Measurements from ENCODE around the gene HSPA13.
"Not testable (repeated sequence)": the region's sequence is repeated elsewhere in the genome, so short reads cannot be mapped to it uniquely, and the experiment has no call there.

HSPA13 gene, protein sequence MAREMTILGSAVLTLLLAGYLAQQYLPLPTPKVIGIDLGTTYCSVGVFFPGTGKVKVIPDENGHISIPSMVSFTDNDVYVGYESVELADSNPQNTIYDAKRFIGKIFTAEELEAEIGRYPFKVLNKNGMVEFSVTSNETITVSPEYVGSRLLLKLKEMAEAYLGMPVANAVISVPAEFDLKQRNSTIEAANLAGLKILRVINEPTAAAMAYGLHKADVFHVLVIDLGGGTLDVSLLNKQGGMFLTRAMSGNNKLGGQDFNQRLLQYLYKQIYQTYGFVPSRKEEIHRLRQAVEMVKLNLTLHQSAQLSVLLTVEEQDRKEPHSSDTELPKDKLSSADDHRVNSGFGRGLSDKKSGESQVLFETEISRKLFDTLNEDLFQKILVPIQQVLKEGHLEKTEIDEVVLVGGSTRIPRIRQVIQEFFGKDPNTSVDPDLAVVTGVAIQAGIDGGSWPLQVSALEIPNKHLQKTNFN

DNA sequence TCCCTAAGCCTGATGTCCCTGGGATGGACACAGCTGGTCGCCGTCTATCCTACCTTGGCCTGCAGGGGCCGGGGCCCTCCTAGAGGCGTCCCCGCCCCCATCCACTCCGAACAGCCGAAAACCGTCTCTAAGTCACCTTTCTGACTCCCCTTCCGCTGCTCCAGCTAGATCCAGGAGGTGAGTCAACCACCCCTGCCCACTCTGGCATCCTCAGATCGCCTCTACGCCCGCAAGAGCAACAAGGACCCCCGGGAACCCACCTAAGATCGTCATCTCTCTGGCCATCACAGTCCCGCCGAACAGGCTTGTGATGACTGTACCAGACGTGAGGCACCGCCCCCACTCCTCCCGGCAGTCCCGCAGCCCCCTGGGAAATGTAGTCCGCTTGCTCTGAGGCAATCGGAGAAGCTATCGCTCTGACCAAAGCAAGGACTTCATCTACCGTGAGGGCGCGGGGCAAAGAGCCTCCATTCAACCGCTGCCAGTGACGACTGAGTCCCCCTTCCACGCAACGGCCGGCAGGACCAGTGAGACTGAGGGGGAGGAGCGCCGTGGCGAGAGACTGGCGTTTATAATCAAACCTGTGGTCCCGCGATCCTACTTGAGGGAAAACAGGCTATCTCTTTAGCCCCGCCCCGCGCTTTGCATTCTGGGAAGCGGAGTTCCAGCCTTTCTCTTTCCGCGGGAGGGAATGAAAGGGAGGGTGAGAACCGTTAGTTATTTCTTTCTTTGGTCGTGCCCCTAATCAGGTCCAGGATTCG is at the start of gene HSPA13:
TSS of gene HSPA13 (minus strand) at position 312 of the 761 bp plus-strand sequence. CDS start at position 285, 27 bp downstream.
- peak; percentile 100 for DNase-seq

DNA sequence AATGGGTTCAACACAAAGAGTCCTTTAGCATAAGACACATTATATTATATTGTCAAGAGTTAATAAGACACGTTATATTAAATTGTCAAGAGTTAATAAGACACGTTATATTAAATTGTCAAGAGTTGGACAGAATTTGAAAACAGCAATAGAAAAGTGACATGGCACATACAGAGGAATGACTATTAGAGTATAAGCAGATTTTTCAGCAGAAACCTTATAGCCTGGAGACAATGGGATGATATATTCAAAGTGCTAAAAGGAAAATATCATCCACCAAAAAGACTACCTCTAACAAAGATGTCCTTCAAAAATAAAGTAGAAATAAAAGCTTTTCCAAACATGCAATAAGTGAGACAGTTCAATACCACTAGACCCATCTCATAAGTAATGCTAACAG is 36.0 kb upstream of the HSPA13 start:
- no peak for DNase-seq

DNA sequence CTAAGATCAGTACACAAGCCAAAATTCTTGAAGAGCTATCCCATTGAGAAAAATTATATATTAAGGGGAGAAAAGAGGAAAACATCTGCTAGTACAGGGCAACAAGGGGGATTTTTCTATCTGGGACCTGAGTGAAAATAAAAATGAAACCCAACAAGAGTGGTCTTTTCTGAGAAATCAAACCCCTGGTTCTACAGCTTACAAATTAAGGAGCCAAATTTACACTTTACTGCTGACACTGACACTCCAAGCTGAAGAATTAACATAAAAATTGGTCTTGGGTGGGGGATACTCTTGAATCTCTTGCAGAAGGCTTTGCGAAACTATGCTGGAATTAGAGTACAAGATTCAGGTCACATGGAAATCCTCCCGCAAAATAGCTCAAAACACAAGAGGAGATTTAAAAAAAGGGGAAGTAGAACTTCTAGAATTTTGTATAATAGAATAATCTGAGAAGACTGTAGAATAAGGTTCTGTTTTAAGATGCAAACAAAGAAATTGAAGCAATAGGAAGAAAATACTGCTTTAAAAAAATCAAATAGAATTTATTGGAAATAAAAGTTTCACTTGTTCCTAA is 32.1 kb upstream of the HSPA13 start:
- no peak for DNase-seq

DNA sequence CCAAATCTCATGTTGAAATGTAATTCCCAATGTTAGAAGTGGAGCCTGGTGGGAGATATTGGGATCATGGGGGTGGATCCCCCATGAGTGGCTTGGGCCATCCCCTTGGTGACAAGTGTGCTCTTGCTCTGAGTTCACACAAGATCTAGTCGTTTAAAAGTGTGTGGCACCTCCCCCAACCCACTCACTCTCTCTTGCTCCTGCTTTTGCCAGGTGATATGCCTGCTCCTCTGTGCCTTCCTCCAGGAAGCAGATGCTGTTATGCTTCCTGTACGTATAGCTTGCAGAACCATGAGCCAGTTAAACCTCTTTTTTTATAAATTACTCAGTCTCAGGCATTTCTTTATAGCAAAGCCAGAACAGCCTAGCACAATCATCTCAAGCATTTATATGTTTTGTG is 23.0 kb upstream of the HSPA13 start:
- DNase-seq, result no peak

DNA sequence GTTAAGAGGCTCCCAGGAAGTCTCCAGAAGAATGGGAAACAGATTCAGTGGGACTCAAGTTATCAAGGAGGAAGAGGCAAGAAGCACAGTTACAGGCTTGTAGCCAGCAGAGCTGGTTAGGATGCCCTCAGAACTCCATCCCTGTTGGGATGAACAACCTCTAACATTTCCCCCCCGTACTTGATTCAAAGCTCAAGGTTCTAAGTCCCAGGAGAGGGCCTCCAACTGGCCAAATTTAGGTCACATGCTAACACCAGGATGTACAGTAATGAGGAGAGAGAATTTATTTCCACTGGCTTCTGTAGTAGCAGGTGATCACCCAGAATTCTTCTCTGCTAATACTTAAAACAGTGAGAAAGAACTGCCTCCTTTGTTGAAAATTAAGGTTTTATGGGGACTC is 22.3 kb upstream of the HSPA13 start:
- no peak for DNase-seq

DNA sequence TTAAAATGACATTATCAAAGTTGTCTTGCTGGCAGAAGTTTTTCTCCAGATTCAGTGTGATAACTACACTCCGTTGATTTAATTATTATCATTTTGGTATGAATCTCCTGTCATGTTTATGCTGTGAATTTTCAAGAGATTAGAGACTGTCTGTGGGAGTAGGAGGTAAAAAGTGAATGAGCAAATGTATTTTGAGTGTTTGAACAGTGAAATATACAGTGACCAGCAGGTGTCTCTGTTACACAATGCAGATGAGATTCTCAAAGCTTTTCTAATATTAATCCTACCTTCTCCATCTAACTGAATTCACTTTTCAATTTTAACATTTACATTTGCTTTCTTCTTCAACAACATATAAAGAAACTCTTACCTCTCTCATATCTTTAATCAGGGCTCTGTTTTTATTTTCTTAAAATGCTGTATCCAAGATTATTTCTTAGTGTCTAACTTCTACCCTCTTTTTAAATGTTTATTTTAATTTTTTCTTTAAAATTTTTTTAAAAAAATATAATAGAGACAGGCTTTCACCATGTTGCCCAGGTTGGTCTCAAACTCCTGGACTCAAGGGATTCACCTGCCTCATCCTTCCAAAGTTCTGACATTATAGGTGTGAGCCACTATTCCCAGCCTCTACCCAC is 20.9 kb upstream of the HSPA13 start:
- peak; percentile 26 for DNase-seq

DNA sequence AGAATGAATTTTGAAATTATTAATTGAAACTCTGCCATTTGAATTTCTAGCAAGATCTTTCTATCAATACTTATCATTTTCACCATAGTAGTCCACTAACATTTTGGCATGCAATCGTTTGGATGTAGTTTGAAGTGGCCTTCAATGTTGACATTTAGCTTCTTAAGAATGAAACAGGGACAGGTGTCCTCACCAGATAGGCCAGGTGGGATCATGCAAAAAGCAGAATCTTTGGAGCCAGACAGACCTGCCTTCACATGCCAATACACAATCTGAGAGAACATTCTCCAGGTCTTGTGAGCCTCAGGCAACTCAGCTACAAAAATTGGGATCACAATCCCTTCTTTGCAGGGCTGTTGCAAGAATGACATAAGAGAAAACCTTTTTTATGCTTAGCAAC is 18.3 kb upstream of the HSPA13 start:
- DNase-seq, result no peak

DNA sequence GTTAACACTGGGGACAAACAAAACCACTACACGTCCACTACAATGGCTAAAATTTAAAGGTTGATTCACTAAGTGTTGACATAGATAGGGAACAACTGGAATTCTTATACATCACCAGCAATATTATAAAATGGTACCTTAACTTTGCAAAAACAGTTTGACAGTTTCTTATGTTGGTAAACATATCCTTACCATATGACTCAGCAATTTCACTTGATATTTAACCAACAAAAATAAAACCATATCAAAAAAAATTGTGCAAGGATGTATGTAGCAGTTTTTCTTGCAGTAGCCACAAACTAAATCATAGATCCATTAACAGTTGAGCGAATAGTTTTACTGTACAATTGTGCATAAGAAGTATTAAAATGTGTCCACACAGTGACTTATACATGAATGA is 5.3 kb upstream of the HSPA13 start:
- no peak for DNase-seq

DNA sequence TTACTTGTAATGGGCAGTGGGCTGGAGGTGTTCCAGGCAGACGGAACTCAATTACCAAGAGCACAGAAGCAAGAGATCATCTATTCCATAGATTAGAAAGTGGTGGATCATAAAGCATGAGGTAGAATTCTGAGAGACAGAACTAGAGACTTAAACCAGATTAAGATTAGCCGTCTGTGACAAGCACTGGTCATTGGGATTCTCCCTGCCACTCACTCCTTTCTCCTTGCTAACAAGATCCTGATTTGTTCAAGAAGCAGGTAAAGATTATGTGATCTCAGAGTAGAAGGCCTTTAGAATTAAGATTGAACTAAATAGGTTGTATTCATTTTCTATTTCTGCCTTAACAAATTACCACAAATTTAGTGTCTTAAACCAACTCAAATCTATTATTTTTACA is 1.5 kb upstream of the HSPA13 start:
- no peak for DNase-seq

DNA sequence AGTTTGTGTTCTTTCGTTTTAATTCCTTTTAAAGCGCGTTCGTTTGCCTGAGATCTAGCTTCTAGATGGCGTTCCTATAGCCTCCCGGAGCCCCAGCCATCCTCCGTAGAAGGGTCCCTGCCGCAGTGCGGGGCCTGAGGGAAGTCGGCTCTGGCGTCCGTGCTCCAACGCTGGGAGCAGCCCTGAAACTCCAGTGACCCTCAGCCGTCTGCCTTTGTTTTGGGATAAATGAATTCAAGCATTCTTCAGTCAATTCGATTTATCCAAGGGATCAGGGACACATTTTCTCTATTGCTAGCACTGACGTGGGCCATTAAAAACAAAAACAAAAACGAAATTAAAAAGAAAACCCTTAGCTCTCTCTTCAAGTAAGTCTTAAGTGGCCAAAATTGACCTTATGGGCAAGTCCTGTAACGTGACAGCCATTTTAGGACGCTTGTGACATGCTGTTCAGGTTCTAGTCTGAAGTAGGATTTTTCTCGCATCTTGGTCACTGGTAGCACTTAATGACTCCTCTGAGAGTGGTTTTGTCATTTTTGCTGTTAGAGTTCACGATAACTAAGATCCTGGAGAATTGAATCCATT is 742 bp upstream of the HSPA13 start:
- no peak for DNase-seq

DNA sequence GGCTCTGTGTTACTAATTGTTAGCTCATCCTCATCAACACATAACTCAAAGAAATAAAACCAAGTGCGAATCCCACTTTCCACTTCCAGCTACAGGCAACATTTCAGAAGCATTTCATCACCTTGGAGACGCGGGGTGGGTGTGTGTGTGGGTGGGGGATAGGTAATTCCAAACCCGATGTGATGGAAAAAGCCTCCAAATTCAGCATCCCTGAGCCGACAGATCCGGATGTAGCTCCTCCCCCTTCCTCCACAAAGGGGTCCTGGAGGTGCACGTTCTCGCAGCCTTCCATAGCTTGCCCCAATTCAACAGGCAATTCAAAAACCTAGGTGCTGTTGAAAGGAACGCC is 486 bp downstream of the HSPA13 start:
- no peak for DNase-seq

DNA sequence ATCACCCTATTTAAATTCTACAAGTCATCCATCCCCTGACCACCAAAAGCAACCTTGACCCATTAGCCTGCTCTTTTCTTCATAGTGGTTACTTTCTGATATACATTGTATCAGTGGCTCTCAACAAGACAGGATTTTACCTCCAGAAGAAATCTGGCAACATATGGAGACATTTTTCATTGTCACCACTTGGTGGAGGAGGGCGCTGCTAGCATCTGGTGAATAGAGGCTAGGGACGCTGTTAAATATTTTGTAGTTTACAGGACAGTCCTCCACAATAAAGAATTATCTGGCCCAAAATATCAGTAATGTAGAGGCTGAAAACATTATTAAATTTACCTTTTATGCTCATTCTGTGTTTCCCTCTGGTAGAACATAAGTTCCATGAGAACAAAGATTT is 6.1 kb downstream of the HSPA13 start:
- DNase-seq, result no peak

DNA sequence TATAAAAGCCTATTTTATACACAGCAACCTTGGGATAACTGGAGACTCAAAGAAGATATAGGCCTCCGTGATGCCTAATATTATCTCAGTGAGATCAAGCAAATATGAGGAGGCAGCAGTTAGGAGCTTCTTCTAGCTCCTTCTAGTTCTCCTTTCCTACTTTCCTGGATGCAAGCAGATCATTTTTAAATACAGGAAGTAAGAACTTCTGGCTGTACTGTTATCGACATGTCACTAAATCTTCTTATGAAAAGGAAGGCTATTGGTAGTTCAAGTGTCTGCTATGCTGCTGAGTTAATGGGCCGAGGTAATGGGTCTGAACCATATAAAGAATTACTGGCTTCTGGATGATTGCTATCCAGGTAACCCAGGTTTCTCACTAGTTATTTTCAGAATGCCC is 15.9 kb downstream of the HSPA13 start:
- DNase-seq, result no peak

DNA sequence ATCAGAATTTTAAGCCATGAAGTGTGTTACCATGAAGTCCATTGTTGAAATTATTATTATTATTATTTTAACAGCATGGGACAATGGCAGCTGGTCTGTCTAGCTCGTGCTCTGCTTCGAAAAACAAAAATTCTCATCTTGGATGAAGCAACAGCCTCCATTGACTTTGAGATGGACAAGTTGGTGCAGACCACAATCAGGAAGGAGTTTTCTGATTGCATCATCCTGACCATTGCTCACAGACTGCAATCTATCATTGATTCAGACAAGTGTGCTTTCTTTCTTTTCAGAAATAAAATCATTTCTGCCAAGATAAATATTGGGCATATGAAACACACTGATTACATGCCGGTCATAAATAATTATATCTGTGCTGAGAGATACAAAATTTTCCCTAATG is 21.0 kb downstream of the HSPA13 start:
- DNase-seq, result no peak

DNA sequence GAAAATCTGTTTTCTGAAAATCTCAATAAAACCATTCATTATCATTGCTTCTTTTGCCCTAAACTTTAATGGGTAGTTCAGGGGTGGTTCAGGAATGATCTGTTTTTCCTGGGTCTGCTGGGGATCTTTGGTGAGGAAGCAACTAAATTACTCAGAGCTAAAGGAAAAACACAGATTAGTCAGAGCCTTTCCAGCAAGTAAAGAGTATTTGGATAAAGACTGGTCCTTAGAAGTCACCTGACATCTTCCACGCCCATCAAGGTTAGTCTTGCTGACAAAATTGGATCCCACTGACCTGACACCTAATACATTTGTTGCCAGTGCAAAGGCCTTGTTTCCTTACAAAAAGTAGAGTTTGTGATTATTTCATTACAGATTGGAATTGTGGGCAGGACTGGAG is 24.2 kb downstream of the HSPA13 start:
- no peak for DNase-seq

DNA sequence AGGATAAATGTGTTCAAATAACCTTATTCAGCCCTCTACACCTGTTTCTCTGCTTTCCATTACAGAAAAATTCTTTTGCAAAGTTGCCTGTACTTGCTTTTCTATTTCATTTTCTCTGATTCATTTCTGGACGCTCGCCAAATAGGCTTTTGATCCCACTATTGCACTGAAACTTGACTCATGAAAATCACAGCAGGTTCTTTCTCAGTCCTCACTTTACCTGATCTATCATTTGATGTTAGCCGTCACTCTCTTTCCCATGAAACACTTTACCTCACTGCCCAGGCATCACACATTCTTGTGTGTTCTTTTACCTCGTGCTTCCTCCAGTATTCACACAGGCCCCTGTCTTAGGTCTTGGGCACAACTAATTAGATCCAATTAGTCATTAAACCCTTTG is 26.2 kb downstream of the HSPA13 start:
- DNase-seq, result no peak

DNA sequence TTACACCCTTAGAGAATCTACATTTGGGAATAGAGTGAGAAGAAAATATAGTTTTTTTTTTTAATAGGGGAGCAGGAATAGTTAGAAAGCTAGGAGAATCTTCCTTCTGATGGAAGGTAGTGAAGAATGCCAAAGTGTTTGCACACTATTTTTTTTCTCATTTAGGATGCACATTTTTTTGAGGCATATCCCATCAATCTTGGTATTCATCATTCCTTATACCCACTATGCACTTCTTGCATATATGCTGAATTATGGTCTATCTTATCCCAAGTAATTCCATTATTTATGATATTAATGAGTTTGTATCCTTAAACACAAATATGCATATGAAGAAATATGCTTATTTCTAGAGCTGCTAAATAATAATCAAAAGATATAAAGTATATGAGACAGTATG is 28.4 kb downstream of the HSPA13 start:
- DNase-seq, result no peak

DNA sequence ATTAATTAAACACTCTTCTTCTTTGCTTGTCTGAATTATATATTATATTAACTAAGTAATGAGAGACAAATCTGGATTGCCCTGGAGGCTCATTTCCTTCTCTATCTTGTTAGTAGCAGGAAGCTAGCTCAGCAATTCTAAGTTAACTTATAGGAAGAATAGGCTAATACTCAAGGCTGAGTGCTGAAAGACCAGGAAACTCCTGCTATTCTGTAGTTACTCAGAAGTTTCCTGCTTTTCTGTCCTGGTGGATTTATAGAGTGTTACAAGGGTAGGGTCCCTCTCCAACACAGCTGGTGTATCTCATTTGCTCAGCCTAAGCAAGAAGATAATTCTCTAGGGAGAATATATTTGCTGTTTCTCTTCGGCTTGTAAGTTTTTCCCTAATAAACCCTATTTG is 29.2 kb downstream of the HSPA13 start:
- no peak for DNase-seq

DNA sequence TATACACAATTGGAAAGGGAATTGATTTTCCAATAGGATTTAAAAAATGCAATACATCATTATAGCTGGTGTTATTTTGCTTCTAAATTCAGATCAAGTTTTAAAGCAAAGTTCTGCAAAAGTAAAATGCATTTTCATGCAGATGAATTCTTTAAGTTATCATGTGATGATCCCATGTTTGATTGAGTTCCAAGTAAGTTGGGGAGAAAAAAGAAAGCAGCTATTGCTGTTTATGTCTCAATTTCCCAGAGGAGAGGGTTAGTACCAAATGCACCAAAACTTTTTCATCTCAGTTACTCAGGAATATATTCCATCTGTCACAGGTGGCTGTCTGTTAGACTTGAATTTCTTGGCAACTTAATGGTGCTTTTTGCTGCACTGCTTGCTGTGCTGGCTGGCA is 29.7 kb downstream of the HSPA13 start:
- no peak for DNase-seq

DNA sequence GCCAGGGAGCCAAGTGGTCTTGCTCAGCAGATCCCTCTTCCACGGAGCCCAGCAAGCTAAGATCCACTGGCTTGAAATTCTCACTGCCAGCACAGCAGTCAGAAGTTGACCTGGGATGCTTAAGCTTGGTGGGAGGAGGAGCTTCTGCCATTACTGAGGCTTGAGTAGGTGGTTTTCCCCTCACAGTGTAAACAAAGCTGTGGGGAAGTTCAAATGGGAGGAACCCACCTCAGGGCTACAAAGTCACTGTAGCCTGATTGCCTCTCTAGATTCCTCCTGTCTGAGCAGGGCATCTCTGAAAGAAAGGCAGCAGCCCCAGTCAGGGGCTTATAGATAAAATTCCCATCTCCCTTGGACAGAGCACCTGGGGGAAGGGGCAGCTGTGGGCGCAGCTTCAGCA is 55.6 kb downstream of the HSPA13 start:
- not testable (repeated sequence) for DNase-seq

DNA sequence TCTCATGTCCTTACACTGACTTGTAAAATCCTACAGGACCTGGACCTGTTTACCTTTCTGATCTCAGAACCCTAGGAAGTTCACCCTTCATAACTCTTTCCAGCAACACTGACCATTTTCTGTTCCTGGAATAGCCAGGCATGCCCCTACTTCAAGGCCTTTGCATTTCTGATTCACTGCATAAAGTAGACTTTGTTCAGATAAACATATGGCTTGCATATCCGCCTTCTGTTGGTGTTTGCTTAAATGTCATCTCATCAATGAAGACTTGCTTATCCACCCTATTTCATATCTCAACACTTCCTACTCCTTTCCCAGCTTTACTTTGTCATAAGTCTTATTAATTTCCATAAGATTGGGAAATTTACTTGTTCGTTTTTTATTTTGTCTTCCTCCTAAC is 57.4 kb downstream of the HSPA13 start:
- DNase-seq, result no peak
